Effector memory CD8-positive, alpha-beta T cell (primary cell): ENCODE measurements around the gene CDH5.

Experiments
- ATAC-seq: fragments of 150-1000 bp; cut with Tn5 transposase; replicated peaks from 2 replicates; pipeline ENCODE4 v1.10.0; 2021; ENCODE audit warnings: mild to moderate bottlenecking, moderate library complexity
- DNase-seq, 3 experiments: peaks; one replicate each; pipeline ENCODE4 v3.0.0; 2021
- H3K27ac Mint-ChIP-seq, 2 donors: one replicate each; pipeline ENCODE4 v1.8.0; 2022; ENCODE audit warnings: mild to moderate bottlenecking in 2 of 2, mixed read lengths in 2 of 2, moderate library complexity in 2 of 2
- H3K27me3 Mint-ChIP-seq, 2 donors: one replicate each; pipeline ENCODE4 v1.8.0; 2022; ENCODE audit warnings: mixed read lengths in 2 of 2
- H3K36me3 Mint-ChIP-seq: one replicate; pipeline ENCODE4 v1.8.0; 2022; ENCODE audit warnings: mild to moderate bottlenecking, moderate library complexity, mixed read lengths; ENCODE audit not compliant: insufficient read depth
- H3K4me1 Mint-ChIP-seq, 2 donors: one replicate each; pipeline ENCODE4 v1.8.0; 2022; ENCODE audit warnings: low read depth in 2 of 2, mixed read lengths in 2 of 2
- H3K4me3 Mint-ChIP-seq, 2 donors: one replicate each; pipeline ENCODE4 v1.8.0; 2022; ENCODE audit warnings: mild to moderate bottlenecking in 2 of 2, mixed read lengths in 2 of 2, moderate library complexity in 2 of 2
- H3K9me3 Mint-ChIP-seq, 2 donors: one replicate each; pipeline ENCODE4 v1.8.0; 2022; ENCODE audit warnings: mixed read lengths in 2 of 2

Gene CDH5

DNA sequence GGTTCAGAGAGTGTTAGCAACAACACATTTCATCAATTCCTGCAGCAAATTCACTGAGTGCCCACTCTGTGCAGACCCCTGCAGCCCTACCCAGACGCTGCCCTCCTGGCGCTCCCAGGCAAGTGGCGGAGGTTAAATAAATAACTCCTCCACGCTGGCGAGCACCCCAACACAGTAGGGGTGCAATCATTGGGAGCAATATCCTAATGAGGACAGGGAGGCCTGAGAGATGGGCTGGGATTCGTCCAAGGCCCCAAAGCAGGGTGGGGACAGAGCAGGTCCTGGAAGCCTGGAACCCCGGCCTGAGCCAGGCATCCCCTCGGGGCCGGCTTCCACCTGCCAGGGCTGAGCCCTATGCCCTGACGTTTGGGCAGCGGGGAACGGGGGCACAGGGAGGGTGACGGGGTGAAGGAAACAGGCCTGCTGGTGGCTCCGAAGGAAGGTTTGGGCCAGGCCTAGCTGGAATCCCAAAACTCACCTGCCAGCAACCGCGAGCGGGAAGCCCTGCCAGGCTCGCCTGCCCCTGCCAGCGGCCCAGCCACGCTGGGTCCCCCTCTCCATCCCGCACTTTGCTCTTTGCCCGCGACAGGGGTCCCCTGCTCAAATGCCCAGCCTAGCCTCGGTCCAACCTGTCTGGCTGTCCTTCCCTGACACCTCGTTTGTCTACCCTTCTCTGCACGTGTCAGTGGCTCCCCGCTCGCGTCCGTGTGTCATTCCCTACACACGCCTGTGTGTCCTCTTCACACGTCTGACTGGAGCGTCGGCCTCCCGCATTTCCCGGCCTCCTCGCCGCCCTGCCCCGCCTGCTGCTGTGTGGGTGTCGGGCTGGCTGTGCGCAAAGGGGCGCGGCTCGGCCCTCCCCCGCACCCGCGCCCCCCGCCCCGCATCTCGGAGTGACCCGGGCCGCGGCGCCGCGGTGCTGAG lies 59.9 kb downstream of the CDH5 start:
- H3K4me3 Mint-ChIP-seq = peak overlapping the region; percentile 25 to 36
- H3K36me3 Mint-ChIP-seq = no peaks in the 10 kb centered on the region
- H3K27me3 Mint-ChIP-seq = peaks cover 56 to 84% of the 10 kb centered on the region in 2 donors
- H3K27ac Mint-ChIP-seq = no peak overlapping the region
- no peaks in the 10 kb centered on the region for H3K9me3 Mint-ChIP-seq
- DNase-seq = no peak
- ATAC-seq = no peak
- peaks cover 0 to 6% of the 10 kb centered on the region in 2 donors for H3K4me1 Mint-ChIP-seq

DNA sequence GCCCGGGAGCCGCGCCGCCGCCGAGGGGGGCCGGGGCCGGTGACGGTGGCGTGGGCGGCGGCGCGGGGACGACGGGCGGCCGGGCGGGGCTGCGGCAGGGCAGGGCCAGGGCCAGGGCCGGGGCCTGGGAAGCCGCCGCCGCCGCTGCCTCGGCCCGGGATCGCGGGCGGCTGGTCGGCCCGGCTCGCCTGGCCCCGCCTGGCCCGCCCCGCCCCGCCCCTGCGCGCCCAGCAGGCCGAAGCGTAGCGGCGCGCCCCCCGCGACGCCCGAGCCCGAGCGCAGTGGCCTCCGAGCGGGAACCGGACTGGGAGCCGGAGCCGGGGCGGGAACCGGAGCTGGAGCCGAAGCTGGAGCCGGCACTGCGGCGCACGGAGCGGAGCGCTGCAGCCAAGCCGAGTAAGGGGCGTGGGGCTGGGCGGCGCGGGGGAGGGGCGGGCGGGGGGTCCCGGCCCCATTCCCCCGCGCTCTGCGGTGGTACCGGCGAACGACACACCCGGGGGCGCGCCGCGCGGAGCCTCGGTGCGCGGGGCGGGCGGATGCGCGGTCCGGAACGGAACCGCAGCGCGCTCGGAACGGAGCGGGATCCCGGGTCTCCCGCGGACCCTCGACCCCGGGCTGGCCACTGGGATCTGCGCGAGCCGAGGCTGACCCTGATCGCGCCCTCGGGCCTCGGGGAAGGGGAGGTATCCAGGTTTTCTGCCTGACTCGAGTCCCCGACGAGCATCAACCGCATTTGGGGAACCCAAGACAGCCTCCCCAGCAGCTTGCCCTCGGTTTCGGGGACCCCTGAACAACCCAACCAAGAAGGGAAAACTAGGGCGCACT lies 60.8 kb downstream of the CDH5 start, which contains the start of gene BEAN1:
Gene BEAN1 (plus strand): TSS at position 260 of the 825 bp plus-strand sequence. CDS start 10,382 bp downstream, outside the sequence.
- peak within 1 kb of the TSS; percentile 25 to 53 for H3K4me3 Mint-ChIP-seq
- H3K36me3 Mint-ChIP-seq = no peaks in the 10 kb centered on the region
- peaks cover 0 to 6% of the 10 kb centered on the region in 2 donors for H3K4me1 Mint-ChIP-seq
- no peak within 1 kb of the TSS for H3K27ac Mint-ChIP-seq
- ATAC-seq = peak; percentile 32
- H3K27me3 Mint-ChIP-seq = peaks cover 63 to 84% of the 10 kb centered on the region in 2 donors
- no peak for DNase-seq
- H3K9me3 Mint-ChIP-seq = no peaks in the 10 kb centered on the region

DNA sequence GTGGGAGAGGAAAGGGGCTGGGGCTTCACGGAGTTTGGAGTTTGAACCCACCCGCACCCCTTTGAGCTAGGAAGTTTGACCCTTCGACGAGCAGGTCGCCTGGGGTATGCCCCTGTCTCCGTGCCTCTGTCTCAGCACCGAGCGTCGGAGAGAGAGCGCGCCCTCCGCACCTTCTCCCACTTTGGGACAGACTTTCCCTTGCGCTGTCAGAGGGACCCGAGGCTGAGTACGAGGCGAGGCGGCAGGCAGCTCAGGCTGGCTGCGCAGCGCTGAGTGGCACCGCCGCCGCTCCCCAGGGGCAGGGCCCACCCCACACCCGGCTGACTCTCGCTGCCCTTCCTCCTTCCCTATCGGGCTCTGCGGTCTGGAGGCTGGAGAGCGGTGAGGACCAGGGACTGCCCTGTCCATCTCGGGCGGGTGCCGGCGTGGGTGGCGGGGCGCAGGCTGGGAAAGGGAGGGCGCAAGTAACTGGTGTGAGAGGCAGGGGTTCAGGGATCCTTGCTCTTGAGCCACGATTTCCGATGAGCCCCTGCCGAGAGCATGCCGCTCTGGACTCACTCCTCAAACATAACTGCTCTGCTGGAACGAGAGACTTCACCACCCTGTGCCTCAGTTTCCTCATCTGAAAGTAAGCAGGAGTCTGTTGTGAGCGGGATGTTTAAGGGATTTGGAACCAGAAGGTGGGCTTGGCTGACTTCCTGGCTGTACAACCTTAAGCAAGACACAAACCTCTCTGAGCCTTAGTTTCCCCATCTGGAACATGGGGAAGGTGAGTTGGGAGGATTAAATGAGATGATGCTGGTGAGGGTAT lies 61.6 kb downstream of the CDH5 start:
- ATAC-seq (peak; percentile 35), DNase-seq (no peak)
- Mint-ChIP-seq H3K36me3 (no peaks in the 10 kb centered on the region), H3K27ac (no peak overlapping the region), H3K4me3 (peak overlapping the region in 1 of 2 donors; percentile 53), H3K4me1 (peaks cover 0 to 6% of the 10 kb centered on the region in 2 donors), H3K27me3 (peaks cover 63 to 86% of the 10 kb centered on the region in 2 donors), H3K9me3 (no peaks in the 10 kb centered on the region)

DNA sequence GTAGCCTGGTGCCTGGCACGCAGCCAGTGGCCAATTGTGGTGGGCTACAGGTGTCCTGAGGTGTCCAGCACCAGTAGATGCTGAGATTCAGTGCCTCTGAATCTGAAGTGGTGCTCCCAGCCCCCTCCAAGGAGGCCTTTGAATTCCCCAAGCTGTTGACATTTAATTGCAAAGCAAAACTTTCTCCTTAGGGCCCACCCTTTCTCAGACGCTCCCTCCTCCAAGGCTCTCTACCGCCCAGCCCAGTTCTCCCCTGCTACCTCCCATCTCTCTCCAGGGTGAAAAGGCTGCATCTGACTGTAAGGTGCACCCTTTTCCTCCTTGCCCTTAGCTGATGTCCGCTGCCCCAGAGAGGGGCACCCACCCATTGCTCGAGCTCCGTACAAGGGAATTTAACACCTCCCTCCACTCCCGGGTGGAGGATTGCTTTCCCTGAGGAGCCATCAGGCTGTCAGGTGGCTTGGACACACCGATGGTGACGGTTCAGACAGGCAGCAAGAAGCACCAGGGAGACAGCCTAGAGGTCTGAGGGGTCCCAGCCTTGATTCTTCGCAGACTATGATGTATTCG lies 62.3 kb downstream of the CDH5 start:
- H3K27me3 Mint-ChIP-seq = peaks cover 68 to 86% of the 10 kb centered on the region in 2 donors
- peak overlapping the region in 1 of 2 donors; percentile 2 for H3K4me3 Mint-ChIP-seq
- ATAC-seq (no peak), DNase-seq (no peak)
- no peaks in the 10 kb centered on the region for H3K36me3 Mint-ChIP-seq
- no peaks in the 10 kb centered on the region for H3K9me3 Mint-ChIP-seq
- no peak overlapping the region for H3K27ac Mint-ChIP-seq
- H3K4me1 Mint-ChIP-seq = peaks cover 0 to 6% of the 10 kb centered on the region in 2 donors

DNA sequence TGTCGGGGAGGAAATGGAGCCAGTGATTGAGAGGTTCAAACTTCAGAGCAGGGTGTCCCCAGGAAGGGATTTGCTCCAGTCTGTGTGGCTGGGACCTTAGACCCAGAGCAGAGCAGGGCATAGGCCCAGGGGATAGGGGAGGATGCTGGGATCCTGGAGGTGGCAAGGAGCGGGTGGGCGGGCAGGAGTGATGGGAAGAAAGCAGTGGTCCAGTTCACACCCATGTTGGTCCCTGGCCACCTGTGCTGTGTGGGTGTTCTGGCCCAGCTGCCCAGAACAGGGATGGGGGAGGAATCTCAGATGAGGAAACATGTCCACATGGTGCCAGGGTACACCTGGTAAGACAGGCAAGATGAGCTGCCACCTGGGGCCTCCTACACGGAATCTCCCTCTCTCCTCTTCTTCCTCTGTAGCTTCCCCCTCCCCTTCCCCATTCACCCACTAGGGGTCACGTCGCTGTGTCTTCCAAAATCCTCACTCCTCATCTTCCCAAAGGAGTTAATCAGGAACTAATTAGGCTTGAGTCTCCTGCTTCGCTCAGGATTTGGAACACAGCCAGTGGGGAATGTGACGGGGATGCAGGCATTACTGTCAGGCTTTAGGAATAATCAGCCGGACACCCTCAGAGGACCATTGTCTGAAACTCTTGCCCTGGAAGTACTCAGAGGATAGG lies 62.9 kb downstream of the CDH5 start:
- H3K4me1 Mint-ChIP-seq = peaks cover 0 to 6% of the 10 kb centered on the region in 2 donors
- H3K27me3 Mint-ChIP-seq = peaks cover 62 to 86% of the 10 kb centered on the region in 2 donors

DNA sequence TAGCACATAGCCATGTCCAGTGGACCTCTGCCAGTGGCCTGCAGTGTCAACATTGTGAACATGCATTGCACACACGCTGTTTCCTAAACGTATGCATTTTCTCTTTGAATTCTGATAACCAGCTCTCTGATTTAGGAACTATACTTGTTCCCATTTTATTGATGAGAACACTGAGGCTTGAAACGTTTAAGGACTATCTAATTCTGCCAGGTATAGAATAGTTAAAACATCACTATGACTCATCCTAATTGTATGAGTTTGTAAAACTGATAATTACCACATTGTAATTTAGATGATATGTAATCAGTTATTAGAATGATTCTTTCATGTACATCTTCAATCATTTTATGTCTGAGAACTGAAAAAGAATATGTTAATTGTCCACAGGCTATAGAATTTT lies 63.7 kb downstream of the CDH5 start:
- no peak overlapping the region for H3K4me3 Mint-ChIP-seq
- DNase-seq = no peak
- peaks cover 54 to 86% of the 10 kb centered on the region in 2 donors for H3K27me3 Mint-ChIP-seq
- peaks cover 0 to 6% of the 10 kb centered on the region in 2 donors for H3K4me1 Mint-ChIP-seq
- no peak overlapping the region for H3K27ac Mint-ChIP-seq
- H3K9me3 Mint-ChIP-seq = no peaks in the 10 kb centered on the region
- ATAC-seq = no peak
- peaks cover under 1% of the 10 kb centered on the region for H3K36me3 Mint-ChIP-seq

More for the DNA sequence above, 62.9 kb downstream of the CDH5 start:
- DNase-seq (no peak), ATAC-seq (no peak)
- no peak overlapping the region for H3K27ac Mint-ChIP-seq
- no peaks in the 10 kb centered on the region for H3K9me3 Mint-ChIP-seq
- no peaks in the 10 kb centered on the region for H3K36me3 Mint-ChIP-seq
- no peak overlapping the region for H3K4me3 Mint-ChIP-seq

DNA sequence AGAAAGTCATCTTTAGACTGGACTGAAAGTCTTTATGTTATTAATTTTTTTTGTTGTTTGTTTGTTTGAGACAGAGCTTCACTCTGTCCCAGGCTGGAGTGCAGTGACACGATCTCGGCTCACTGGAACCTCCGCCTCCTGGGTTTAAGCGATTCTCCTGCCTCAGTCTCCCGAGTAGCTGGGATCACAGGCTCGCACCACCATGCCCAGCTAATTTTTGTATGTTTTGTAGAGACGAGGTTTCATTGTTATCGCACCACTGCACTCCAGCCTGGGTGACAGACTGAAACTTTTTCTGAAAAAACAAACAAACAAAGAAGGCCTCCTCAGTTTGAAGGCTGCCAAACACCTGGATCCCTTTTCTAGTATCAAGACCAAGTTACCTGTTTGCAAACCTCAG lies 65.3 kb downstream of the CDH5 start:
- no peaks in the 10 kb centered on the region for H3K4me1 Mint-ChIP-seq
- no peak overlapping the region for H3K4me3 Mint-ChIP-seq
- DNase-seq (no peak), ATAC-seq (no peak)
- H3K36me3 Mint-ChIP-seq = peaks cover 3% of the 10 kb centered on the region
- peaks cover 40 to 78% of the 10 kb centered on the region in 2 donors for H3K27me3 Mint-ChIP-seq
- H3K9me3 Mint-ChIP-seq = no peaks in the 10 kb centered on the region
- H3K27ac Mint-ChIP-seq = no peak overlapping the region

DNA sequence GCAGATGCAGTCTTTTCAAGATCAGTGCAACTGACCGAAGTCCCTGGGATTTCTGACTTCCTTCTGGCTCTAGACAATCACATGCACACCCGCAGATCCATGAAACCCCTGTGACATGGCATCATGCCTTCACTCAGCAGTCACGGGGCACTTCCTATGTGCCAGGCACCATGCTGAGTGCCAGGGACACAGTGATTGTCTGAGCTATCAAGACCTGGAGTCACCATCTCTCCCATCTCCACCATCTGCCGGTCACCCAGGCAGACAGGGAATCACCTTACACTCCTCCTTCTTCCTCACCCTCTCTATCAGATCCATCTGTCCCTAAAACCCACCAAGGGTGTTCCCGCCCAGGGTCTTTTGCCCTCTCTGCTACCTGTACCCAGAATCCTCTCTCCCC lies 65.9 kb downstream of the CDH5 start:
- Mint-ChIP-seq H3K4me3 (no peak overlapping the region), H3K36me3 (peaks cover 3% of the 10 kb centered on the region), H3K27me3 (peaks cover 40 to 80% of the 10 kb centered on the region in 2 donors), H3K9me3 (no peaks in the 10 kb centered on the region), H3K27ac (no peak overlapping the region), H3K4me1 (no peaks in the 10 kb centered on the region)
- ATAC-seq = no peak
- no peak for DNase-seq

DNA sequence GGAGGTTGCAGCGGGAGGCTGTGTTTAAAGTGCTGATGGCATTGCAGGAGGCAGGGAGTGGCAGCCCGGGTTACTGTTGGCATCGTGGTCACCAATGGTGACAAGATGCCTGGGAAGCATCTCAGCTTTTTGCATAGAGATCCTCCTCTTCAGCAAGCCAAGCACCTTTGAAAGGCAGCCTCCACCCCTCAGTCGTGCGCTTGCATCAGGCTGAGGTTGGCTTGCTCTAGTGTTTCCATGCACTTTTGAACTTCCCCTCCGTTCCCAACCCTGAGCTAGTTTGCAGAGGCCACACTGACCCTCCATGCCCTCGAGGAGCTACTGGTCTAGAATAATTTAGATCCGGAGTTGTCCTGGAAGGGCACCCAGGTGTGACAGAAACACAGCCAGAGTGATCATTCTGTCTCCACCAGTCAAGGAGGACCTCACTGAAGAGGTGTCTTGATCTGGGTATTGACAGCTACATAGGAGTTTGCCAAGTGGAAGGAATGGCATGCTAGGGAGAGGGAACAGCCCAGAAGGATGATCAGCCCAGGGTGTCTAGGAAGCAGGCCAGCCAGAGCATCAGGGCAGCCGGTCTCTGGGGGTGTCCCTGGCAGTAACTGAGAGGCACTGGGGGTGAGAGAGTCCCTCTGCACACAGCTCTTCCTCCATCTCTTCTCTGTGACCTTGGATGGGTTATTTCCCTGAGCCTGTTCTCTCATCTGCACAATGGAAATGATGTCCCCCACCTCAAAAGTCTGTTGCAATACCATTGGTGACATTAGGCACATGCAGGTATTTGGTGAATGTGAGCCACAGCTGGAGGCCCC lies 68.3 kb downstream of the CDH5 start:
- H3K4me3 Mint-ChIP-seq = no peak overlapping the region
- H3K27ac Mint-ChIP-seq = no peak overlapping the region
- H3K4me1 Mint-ChIP-seq = no peaks in the 10 kb centered on the region
- H3K9me3 Mint-ChIP-seq = no peaks in the 10 kb centered on the region
- H3K27me3 Mint-ChIP-seq = peaks cover 37 to 84% of the 10 kb centered on the region in 2 donors
- H3K36me3 Mint-ChIP-seq = peaks cover 3% of the 10 kb centered on the region
- ATAC-seq = no peak
- DNase-seq = no peak

DNA sequence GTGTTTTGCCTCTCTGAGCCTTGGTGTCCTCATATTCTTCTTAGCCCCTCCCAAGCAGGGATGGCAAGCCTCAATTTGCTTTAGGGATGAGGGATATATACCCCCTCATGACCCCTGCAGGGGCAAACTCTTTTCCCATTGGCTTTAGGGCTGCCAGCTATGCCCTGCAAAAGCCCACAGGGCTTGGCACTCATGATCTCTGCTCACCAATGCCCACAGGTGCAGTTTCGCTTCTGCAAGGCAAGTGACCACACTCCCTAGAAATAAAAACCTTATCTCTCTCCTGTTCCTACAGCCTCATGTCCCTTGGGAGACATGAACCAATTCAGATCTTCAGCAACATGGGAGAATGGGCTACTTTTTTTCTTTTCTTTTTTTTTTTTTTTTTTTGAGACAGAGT lies 69.4 kb downstream of the CDH5 start:
- H3K36me3 Mint-ChIP-seq = peaks cover 3% of the 10 kb centered on the region
- no peaks in the 10 kb centered on the region for H3K4me1 Mint-ChIP-seq
- H3K4me3 Mint-ChIP-seq = no peak overlapping the region
- ATAC-seq = no peak
- H3K27me3 Mint-ChIP-seq = peaks cover 43 to 90% of the 10 kb centered on the region in 2 donors
- DNase-seq = no peak
- H3K9me3 Mint-ChIP-seq = no peaks in the 10 kb centered on the region
- H3K27ac Mint-ChIP-seq = no peak overlapping the region

DNA sequence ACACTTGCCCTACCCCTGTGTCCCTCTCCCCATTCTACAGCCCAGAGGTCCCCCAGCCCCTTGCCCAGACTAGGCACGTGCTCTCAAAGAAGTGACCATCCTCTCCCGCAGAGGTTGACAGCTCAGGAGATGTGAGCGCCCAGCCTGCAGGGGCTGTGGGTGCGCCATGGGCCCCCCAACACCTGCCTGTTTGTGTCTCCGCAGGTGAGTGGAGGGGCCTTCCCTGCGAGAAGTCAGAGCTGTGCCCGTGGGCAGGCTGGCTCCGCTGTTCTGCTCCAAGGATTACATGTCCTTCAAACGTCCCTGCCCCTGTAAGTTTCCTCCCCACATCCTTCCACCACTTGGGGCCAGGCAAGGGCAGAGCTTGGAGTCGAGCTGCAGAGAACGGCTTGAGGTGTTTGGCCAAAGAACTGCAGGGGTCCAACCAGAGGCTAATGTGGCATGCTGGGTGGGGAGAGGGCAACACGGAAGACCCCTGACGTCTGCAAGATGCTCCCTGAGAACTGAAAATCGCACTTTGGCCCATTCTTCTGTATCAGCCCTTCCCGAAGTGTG lies 71.0 kb downstream of the CDH5 start:
- Mint-ChIP-seq H3K27me3 (peaks cover 40 to 90% of the 10 kb centered on the region in 2 donors), H3K4me3 (no peak overlapping the region), H3K27ac (no peak overlapping the region), H3K4me1 (no peaks in the 10 kb centered on the region), H3K9me3 (no peaks in the 10 kb centered on the region), H3K36me3 (peaks cover 3% of the 10 kb centered on the region)
- DNase-seq (no peak), ATAC-seq (no peak)
